GM18505 (cell line): ENCODE data around the gene ZNF143.
"Not testable (repeated sequence)": the region's sequence is repeated elsewhere in the genome, so short reads cannot be mapped to it uniquely, and the experiment has no call there.

Source experiments
- ATAC-seq: cut with Tn5 transposase; IDR thresholded peaks from one replicate; pipeline ENCODE4 v1.9.1; 2021; ENCODE audit not compliant: unreplicated experiment
- POLR2A ChIP-seq: IDR thresholded peaks from 4 replicates; pipeline ENCODE4 v1.6.1; 2011; ENCODE audit warnings: borderline replicate concordance; ENCODE audit not compliant: insufficient read depth, insufficient read length; ENCODE audit errors: extremely low read depth

The ZNF143 gene

DNA sequence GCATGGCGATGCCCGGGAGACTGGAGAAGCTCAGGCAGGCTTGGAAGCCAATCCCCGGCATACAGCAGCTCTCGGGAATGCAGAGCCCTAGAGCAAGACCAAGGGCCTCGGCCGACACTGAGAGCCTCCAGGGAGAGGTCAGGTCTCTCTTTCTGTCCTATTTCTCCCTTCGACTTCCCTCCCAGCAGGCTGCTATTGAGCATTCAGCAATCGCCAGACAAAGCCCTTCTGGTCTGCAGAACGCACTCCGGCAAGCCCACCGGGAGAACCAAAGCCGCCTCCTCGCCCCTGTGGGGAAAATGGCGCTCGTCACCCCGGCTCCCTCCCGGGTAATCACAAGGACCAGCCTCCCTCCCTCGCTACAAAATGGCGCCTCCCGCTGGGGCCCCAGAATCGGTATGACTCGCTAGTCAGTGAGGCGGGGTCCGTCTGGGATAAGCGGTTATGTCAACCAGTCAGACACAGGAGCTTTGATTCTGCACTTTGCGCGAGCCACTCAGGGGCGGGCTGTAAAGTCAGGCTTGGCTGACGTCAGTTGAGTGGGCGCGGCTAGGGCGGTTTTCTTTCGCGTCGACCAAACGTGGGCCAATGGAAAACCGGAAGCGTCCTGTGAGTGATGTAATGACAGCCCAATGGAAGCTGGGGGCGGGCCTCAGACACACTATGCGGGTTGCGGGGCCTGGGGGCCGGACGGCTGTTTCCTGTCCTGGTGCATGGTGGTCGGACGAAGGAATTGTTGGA is at the start of gene ZNF143:
Gene ZNF143, plus strand, starts transcription at position 691 of the 741 bp plus-strand sequence. CDS start 10,297 bp downstream, outside the sequence.
- ATAC-seq: peak; percentile 85
- TF ChIP-seq POLR2A: peak; percentile 60

DNA sequence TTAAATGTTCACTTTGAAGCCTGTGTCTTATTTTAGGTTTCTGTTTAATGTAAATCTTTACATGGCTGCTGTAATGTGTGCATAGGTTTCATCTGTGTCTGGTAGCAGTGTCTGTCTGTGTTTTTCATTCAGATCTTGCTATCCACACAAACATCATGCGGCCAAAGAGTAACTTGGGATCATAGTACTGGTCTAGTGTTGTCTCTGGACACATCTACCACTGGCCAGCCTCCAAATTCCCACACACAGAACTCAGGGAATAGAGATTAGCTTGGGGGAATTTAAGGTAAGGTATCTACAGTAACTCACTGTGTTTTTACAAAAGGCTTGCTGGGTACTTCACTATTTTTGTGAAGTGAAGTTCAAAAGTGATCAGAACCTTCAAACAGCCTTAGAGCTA is 32.1 kb upstream of the ZNF143 start:
- TF ChIP-seq POLR2A: no peak
- ATAC-seq: no peak

DNA sequence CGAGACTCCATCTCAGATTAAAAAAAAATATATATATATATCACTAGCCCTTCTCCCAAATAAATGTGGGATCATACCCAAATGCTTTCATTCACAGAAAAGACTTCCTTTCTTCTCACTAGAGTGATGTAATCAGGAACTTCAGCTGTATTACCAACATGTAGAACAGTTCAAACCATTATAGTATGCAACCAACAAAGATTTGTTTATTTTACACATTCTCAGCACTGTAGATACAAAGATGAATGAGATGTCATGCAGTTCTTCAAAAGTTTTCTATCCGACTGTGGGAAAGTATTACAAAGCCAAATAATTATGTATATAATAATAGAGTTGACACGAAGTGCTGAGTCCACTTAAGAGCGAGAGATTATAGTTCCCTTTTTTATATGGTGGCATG is 22.2 kb upstream of the ZNF143 start:
- no peak for TF ChIP-seq POLR2A
- ATAC-seq: no peak

DNA sequence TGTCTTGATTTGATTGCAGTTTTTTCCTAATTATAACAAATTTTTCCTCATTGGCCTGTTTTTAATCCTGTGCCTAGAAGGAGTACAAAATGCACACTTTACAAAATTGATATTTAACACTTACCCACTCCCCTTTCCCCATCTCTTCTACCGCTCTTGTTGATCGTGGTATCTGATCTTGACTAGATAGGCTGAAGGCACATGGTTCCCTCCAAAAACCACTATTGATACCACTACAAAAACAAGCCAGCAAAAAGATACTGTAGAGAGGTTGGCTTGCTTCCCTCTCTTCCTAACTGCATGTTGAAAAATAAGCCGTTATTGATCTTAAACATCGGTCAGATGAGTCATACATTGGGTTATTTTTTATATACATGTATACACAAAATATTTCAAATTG is 14.6 kb upstream of the ZNF143 start:
- TF ChIP-seq POLR2A: no peak
- no peak for ATAC-seq

DNA sequence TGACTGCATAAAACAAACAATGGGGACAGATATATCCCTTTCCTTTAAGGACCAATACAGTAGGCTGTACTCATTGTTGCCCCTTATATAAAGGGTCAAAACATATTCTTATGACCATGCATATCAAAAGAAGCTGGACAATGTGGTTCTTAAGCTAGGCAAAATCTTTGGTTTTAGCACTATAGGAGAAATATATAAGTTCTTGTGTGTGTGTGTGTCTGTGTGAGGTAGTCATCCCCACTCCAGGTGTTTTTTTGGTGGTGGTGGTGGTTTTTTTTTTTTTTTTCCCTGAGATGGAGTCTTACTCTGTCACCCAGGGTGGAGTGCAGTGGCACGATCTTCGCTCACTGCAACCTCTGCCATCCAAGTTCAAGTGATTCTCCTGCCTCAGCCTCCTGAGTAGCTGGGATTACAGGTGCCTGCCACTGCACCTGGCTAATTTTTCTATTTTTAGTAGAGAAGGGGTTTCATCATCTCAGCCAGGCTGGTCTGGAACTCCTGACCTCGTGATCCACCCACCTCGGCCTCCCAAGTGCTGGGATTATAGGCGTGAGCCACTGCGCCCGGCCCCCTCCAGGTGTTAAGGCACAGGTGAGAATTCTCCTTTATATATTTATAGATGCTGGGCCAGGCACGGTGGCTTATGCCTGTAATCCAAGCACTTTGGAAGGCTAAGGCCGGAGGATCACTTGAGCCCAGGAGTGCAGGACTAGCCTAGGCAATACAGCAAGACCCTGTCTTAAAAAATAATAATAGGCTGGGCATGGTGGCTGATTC is 12.0 kb upstream of the ZNF143 start:
- no peak for ATAC-seq
- no peak for TF ChIP-seq POLR2A

DNA sequence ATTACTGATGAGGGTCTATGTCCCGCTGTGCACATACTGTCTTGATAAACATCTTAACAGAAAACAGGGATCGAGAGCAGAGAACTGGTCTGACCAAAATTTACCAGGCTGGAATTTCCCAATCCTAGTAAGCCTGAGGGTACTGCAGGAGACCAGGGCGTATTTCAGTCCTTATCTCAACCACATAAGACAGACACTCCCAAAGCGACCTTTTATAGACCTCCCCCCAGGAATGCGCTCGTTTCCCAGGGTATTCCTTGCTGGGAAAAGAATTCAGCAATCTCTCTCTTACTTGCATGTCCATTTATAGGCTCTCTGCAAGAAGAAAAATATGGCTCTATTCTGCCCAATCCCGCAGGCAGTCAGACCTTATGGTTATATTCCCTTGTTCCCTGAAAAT is 8.8 kb upstream of the ZNF143 start:
- not testable (repeated sequence) for ATAC-seq

DNA sequence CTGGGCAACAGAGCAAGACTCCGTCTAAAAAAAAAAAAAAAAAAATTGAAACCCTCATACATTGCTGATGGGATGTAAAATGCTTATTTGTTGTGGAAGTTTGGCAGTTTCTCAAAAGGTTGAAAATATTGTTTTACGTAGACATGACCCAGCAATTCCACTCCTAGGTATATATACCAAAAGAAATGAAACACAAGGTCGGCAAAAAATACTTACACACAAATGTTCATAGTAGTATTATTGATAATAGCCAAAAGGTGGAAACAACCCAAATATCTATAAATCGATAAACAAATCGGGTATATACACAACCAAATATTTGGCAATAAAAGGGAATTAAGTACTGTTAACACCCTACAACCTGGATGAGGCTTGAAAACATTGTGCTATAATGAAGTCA is 5.1 kb upstream of the ZNF143 start:
- TF ChIP-seq POLR2A: no peak
- no peak for ATAC-seq

DNA sequence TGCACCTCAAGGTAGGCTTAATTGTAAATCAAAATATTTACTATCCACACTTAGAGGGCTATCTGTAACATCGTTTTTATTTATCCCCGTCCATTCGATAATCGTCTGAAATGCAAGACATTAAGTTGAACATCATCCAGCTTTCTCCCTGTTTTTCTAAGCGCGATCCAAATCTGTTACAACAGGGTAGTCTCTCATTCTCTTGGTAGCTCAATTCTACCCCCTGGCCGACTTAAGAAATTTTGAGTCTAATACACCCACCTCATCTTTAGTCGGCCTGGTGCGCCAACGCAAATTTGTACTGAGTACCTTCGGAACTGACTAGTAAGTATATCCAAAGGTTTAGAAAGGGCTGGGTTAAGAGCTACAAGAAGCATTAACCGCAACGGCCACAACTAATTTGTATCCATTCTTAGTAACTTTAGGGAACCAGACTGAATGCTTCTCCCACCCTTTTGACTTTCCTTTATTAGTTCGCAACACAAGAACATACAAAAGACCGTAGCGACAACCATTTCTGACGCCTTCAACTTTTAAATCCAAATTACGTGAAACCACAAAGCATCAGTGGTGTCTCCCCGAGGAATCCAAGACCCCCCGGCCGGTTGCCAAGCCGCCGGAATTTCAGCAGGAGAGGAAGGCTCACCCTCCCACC is 1.0 kb upstream of the ZNF143 start:
- ATAC-seq: no peak
- TF ChIP-seq POLR2A: no peak

DNA sequence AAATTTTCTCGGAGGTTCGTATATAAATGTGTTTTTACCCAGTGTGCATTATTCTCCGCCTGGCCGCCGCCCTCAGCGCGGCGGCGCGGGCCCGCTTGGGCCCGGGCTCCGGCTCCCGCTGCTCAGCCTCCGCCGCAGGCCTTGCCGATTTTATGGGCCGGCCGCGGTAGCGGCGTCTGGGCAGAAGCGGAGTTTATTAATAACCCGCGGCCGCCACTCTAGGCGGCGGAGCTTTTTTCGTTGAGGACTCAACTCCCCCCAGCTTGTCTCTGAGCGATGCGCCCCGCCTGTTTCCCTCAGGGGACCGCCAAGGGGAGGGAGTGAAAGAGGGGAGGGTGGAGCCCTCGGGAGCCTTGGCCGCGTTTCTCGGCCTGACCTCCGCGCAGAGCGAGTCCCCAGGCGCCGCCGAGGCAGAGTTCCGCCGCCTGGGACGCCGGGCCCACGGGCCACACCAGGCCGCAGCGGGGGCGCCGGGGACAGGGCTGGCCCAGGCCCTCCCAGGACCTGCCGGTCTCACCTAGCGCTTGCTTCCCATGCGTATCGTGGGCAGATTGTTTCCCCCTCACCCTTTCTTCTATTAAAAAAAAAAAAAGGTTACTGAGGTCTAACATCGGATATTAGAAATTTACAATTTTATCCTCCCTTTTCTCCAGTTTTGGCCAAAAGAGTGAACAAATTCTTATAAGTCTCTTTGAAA is 399 bp downstream of the ZNF143 start:
- peak; percentile 99 for TF ChIP-seq POLR2A
- peak; percentile 50 for ATAC-seq

DNA sequence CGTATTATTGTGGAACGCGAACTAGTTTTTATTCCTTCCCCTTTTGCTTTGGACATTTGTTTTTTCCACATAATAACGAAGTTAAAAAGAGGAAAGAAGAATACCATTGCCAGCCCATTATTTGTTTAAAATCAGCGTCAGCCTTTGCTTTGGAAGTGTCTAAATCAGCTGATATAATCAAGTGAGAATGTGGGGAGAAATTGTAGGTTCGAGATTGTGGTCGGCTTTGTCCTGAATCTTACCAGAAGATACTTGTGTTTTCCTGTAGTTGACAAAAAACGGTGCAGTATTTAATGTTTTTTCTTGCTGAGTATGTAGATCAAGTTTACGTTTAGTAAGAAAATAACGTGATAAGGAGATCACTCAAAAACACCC is 935 bp downstream of the ZNF143 start:
- no peak for ATAC-seq
- TF ChIP-seq POLR2A: no peak

DNA sequence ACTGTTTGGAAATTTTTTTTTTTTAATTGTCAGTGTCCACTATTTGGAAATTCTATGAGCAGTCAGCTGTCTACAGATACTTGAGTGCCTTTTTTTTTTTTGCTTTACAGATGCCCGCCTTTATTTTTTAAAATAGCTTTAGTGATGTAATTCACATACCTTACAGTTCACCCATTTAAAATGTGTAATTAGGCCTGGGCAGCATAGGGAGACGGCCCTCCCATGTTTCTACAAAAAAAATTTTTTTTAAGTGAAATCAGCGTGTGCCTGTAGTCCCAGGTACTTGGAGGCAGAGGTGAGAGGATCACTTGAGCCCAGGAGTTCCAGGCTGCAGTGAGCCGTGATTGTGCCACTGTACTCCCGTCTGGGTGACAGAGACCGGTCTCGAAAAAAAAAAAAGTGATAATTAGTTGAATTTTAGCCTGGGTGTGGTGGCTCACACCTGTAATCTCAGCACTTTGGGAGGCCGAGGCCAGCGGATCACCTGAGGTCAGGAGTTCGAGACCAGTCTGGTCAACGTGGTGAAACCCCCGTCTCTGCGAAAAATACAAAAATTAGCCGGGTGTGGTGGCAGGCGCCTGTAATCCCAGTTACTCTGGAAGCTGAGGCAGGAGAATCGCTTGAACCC is 1.5 kb downstream of the ZNF143 start:
- no peak for TF ChIP-seq POLR2A
- no peak for ATAC-seq

DNA sequence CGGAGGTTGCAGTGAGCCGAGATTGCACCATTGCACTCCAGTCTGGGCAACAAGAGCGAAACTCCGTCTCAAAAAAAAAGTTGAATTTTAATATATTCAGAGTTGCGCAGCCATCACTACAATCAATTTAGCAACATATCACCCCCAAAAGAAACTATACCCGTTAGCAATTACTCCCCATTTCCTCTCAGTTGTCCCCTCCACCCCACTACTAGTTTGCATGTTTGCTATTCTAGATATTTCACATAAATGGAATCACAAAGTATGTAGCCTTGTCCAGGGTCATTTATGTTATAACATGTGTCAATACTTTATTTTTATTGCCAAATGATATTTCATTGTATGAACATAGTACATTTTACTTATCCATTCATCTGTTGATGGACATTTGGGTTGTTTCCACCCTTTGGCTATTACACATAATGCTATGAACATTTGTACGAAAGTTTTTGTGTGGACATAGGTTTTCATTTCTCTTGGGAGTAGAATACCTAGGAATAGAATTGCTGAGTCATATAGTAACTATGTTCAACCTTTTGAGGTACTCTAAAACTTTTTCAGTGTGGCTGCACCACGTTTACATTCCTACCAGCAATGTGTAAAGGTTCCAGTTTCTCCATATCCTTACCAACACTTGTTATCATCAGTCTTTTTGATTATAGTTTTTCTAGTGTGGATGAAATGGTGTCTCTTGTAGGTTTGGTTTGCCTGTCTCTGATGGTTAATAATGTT is 2.2 kb downstream of the ZNF143 start:
- ATAC-seq: no peak
- TF ChIP-seq POLR2A: no peak
